ENCODE data around the gene RGCC. TPM values are rescaled to one million over a fixed set of nuclear protein-coding genes. Genes with fewer than 3 reads are reported as not detected.
A peak's percentile ranks its signal among the peaks of the same experiment; 100 is the strongest.

Gene RGCC
- total RNA-seq, 2 experiments from 2014 or later = 135 to 143 TPM

DNA sequence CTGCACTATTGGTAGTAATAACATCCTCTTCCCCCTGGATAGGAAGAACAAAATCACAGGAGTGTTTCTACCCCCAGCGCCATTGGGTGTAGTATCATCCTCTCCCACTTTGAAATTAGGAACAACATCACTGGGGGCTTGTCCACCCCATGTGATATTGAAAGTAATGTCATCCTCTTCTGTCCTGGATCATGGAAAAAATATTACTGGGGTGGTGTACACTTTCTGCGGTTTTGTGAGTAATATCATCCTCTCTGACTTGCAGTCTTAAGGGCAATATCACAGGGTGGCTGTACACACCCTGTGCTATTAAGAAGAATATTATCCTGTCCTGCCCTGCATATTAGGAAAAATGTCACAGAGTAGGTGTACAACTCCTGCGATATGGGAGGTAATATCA, 4.9 kb upstream of the RGCC start:
- intact Hi-C loops (cut with micrococcal nuclease) = no loop called here

DNA sequence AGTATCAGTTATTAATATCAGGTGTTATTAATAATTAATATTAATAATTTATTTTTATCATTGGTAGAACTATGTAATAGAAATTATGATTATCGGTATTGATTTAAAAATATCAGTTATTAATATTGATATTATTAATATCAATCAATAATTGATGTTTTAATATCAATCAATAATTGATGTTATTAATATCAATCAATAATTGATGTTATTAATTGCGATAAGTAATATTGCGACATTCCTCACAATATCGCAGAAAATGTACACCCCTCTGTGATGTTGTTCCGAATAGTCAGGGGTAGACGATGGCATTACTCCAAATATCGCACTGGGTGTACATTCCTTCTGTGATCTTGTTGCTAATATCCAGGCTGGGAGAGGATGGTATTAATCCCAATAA, 3.7 kb upstream of the RGCC start:
- Mint-ChIP-seq H3K9me3 (peaks cover 12% of the 10 kb centered on the region), H3K4me1 (ENCODE audit: low read depth) (peaks cover 18% of the 10 kb centered on the region), H3K4me3 (no peak overlapping the region), H3K27ac (no peak overlapping the region), H3K27me3 (peaks cover 4% of the 10 kb centered on the region), H3K36me3 (ENCODE audit: low read depth) (peaks cover 3% of the 10 kb centered on the region)
- intact Hi-C loops (cut with micrococcal nuclease) = no loop called here
- no peak for TF ChIP-seq CTCF (IDR thresholded peaks at IDR 0.05)
- DNase-seq = no peak
- ATAC-seq = no peak
- ChIA-PET CTCF (no interaction called here), POLR2A (no interaction called here)

More for the DNA sequence above, 4.9 kb upstream of the RGCC start:
- H3K36me3 Mint-ChIP-seq (ENCODE audit: low read depth) = no peaks in the 10 kb centered on the region
- ATAC-seq = peak; percentile 7
- H3K27me3 Mint-ChIP-seq = peaks cover 4% of the 10 kb centered on the region
- ChIA-PET POLR2A (no interaction called here), CTCF (no interaction called here)
- H3K4me1 Mint-ChIP-seq (ENCODE audit: low read depth) = peaks cover 18% of the 10 kb centered on the region
- no peak overlapping the region for H3K4me3 Mint-ChIP-seq
- peak; percentile 17 for DNase-seq
- peaks cover 14% of the 10 kb centered on the region for H3K9me3 Mint-ChIP-seq
- no peak overlapping the region for H3K27ac Mint-ChIP-seq
- no peak for TF ChIP-seq CTCF (IDR thresholded peaks at IDR 0.05)

GRCh38 chr13:41454170-41454569, 3.2 kb upstream of the RGCC start:
- Mint-ChIP-seq H3K27ac (no peak overlapping the region), H3K36me3 (ENCODE audit: low read depth) (peaks cover 9% of the 10 kb centered on the region), H3K4me1 (ENCODE audit: low read depth) (peaks cover 20% of the 10 kb centered on the region), H3K27me3 (peaks cover 4% of the 10 kb centered on the region), H3K4me3 (no peak overlapping the region), H3K9me3 (peaks cover 12% of the 10 kb centered on the region)
- POLR2A ChIA-PET = no interaction called here
- no peak for ATAC-seq
- CTCF ChIA-PET = no interaction called here
- DNase-seq = peak; percentile 28
- TF ChIP-seq CTCF (IDR thresholded peaks at IDR 0.05) = no peak
- intact Hi-C loops (cut with micrococcal nuclease) = no loop called here

DNA sequence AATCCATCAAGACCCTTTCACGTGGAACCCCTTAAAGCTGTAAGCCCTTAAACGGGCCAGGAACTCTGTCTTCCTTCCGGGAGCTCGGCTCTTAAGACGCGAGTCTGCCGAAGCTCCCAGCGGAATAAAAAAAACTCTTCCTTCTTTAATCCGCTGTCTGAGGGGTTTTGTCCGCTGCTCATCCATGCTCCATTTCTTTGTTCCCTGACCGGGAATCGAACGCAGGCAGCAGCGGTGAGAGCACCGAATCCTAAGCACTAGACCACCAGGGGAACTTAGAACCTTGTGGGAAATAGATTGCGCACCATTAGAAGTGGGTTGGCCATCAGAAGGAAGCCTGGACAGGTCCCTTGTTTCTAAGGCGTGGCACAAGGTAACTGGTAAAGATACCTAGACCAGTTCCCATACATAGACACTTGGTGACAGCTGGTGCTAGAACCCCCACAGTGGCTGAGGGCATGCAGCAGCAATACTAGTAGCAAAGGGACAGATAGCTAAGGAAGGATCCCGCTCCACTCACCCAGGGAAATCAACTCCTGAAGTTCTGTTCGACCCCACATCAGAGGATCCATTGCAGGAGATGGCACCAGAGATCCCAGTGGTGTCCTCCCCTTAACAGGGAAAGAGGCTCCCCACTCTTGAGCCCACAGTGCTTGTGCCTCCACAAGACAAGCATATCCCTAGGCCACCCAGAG, 1.5 kb upstream of the RGCC start:
- ChIA-PET CTCF (interaction anchor here (1.1 kb wide), 1 partner anchor 15 kb away, joined by 3 read pairs; no protein-coding TSS in a partner anchor), POLR2A (interaction anchor here (1.0 to 5.4 kb wide), 3 partner anchors 9 to 29 kb away, joined by 3 to 39 read pairs (median 4); no protein-coding TSS in a partner anchor)
- peak overlapping the region; percentile 81 for H3K27ac Mint-ChIP-seq
- H3K36me3 Mint-ChIP-seq (ENCODE audit: low read depth) = peaks cover 25% of the 10 kb centered on the region
- H3K4me1 Mint-ChIP-seq (ENCODE audit: low read depth) = peaks cover 34% of the 10 kb centered on the region
- H3K27me3 Mint-ChIP-seq = peaks cover 4% of the 10 kb centered on the region
- intact Hi-C loops (cut with micrococcal nuclease) = no loop called here
- peaks cover 12% of the 10 kb centered on the region for H3K9me3 Mint-ChIP-seq
- no peak for TF ChIP-seq CTCF (IDR thresholded peaks at IDR 0.05)
- DNase-seq = peak; percentile 18
- no peak for ATAC-seq
- peak overlapping the region; percentile 80 for H3K4me3 Mint-ChIP-seq

DNA sequence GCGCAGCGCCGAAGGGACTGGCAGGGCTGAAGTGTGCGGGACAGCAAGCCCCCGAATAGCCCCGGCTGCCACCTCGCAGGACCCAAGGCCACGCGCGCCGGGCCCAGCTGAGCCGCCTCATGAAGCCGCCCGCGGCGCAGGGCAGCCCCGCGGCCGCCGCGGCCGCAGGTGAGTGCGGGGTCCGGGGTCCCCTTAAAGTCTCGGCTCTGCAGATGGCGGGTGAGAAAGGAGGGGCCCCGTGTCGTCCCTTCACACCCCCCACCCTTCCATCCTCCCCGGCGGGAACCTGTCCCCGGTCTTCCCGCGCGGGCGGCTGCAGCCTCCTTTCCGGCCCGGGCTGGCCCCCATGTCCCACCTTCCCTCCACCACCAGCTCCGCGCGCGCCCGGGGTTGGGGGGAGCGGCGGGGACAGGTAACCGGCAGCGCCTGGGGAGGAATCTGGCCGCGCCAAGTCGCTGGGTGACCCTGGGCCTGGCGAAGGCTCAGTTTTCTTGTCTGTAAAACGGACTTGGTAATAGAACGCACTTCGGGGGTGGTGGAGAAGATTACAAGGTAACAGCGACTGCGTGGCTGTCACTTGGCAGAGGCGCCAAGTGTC, 338 bp downstream of the RGCC start:
- TF ChIP-seq CTCF (IDR thresholded peaks at IDR 0.05) = no peak
- DNase-seq (peak; percentile 50), ATAC-seq (peak; percentile 11)
- intact Hi-C loops (cut with micrococcal nuclease) = no loop called here
- Mint-ChIP-seq H3K27ac (peak overlapping the region; percentile 96), H3K27me3 (peaks cover 4% of the 10 kb centered on the region), H3K9me3 (peaks cover 2% of the 10 kb centered on the region), H3K4me1 (ENCODE audit: low read depth) (peaks cover 45% of the 10 kb centered on the region), H3K36me3 (ENCODE audit: low read depth) (peaks cover 40% of the 10 kb centered on the region), H3K4me3 (peak overlapping the region; percentile 80)
- CTCF ChIA-PET = interaction anchor here (0.6 to 3.5 kb wide), 12 partner anchors 9 to 195 kb away, joined by 3 to 66 read pairs (median 8); no protein-coding TSS in a partner anchor
- POLR2A ChIA-PET = interaction anchor here (0.6 to 5.4 kb wide), 6 partner anchors 13 to 939 kb away, joined by 3 to 39 read pairs (median 3); no protein-coding TSS in a partner anchor
